ENCODE measurements around the gene CCDC182.

CCDC182 gene

GRCh38 chr17:57726838-57727237 is 18.3 kb downstream of the CCDC182 start:
- DNase-seq (ENCODE audit: low spot score): no peak

DNA sequence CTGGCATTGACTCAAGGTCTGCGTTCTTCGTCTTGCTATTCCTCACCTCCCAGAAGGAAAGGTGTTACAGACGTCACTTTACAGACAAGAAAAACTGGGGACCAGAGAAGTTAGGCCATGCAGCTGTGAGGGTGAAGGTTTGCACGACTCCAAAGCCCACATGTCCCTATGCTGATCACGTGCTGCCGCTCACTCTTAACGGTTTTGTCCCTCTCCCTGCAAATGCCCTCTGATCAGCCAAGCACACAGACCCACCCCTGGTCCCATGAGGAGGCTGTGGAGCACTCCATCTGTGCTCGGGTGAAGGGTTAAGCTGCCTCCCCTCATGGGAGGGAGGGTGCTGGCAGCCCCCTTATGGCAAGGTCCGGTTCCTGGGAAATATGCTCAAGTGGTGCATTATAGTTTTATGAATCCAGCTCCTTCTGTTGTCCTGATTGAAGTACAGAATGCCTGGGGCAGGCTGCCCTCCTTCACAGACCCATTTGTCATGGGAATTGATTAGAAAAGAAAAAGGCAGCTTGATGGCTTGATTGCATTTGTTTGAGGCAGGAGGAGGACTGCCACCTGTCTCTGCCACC is 18.8 kb downstream of the CCDC182 start:
- DNase-seq (ENCODE audit: low spot score): no peak

DNA sequence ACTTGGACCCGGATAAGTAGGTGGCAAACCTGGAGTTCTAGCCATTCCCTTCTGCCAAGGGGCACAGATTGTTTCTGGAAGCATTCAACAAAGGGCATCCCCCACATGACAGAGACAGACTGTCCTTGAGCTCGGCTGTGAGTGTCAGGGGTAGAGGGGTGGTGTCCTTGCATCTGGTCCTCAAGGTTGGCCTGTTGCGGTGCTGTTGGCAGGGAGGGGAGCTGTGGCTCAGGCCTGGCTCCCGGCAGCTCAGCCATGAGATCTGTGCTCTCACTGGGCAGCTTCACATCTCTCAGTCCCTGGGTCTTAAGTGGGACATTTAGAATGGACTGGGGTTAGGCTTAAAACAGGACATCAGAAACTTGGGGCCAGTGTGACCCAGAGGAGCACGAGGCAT is 20.4 kb downstream of the CCDC182 start:
- DNase-seq (ENCODE audit: low spot score): no peak

DNA sequence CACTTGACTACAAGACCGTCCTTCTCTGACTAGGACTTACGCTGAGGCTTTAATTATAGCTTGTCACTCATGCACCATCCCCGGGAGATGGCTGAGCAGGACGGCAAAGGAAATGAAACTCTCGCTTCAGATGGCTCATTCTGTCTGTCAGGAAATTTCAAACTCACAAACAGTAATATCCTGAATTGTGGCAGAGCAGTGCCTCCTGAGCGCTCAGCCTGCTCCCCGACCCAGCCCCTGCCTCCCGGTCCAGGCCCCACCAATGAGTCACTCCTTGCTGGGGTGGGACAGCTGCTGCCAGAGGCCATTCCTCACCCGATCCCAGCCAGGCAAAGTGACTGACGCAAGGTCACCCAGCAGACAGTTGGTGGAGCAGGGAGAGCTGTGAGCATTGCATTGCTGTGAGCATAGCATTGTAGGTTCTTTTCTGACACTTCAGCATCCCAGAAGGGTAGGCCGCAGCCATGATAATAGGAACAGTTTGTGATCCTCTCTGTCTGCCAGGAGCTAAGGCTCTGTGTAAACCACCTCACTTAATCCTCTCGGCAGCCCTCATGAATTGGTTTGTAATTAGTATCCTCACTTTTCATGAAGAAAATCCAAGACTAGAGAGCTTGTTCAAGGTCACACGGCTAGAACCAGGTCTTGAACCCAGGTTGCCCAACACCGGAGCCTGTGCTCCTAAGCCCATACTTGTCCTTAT is 20.9 kb downstream of the CCDC182 start:
- DNase-seq (ENCODE audit: low spot score): no peak

DNA sequence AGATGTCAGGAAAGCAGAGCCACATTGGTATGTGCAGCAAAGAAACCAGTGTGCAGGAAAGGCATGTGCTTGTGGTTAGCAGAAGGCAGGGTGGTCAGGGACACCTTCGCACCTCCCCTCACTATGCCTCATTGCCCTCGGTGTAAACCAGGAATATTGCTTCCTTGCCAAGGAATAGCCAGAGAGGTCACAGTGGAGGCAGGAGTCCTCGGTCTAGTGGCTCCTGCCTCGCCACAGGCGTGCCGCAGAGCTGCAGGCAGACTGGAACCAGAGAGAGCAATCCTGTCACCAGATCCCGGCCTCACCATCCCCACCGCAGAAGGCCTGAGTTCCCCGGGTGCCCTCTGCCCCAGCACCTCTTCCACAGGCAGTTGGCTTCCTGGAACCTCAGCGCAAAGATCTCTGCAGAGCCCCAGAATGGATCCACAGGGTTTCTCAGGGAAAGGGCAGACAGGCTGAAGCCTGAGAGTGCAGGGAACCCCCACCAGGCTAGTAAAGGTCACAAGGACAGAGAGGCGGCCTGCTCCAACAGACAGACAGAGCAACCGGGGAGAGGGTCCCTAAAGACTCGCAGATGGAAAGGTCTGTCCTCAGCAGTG is 21.6 kb downstream of the CCDC182 start:
- DNase-seq (ENCODE audit: low spot score): no peak

GRCh38 chr17:57722704-57723043 is 22.4 kb downstream of the CCDC182 start:
- no peak for DNase-seq (ENCODE audit: low spot score)

DNA sequence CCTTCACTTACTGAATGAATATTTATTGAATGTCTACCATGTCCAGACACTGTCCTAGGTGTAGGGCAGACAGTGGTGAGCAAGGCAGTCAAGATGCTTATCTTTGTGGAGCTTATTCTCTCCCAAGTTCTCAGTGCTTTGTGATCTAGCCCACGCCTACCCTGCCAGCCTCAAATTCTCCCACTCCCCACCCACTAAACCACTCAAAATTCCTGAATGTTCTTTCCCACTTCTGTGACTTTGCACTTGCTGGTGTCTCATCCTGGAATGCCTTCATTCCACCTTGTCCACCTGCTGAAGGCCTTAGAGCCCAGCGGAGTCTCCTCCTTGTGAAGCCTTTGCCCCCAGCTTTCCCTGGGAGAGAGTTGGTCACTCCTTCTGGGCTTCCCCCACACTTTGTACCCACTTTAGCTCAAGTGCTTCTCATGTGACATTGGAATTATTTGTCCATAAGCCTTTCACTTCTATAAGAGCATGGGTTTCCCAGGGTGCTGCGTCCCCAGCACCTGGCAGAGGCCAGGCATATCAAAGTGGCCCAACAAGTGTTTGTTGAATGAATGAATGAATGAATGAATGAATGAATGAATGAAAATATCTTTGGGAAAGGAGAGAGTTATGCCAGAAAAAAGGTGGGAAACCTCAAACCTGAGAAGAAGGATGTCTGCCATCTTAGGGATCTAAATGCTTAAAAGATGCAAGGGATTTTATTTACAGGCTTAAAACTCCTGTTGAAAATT is 23.0 kb downstream of the CCDC182 start:
- DNase-seq (ENCODE audit: low spot score): no peak

DNA sequence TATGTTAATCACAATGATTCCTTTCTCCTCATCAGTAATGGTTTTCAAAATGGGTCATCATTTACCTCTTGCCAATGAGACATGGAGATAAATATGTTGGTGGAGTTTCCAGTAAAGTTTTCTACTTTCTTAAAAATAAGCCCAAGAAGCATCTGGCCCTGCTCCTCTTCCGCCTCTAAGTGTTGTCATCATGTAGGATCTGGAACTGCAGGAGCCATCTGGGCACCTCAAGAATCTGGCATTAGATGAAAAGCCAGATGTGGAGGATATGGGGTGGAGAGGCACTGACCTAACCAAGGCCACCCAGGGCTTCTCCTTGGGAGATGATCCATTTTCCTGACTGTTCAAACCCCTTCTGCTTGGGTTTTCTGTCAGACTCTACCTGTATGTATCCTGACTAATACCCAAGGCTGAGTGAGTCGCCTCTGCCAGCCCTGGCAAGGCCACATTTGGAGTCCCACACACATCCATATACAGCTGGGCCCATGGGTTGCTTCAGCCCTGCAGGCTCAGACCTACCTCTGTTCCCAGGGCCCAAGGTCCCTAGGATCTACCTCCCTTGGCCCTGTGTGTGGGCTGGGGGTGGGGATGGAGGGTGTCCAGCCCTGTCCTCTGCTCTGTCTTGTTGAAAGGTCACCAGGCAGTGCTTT is 24.6 kb downstream of the CCDC182 start:
- DNase-seq (ENCODE audit: low spot score): no peak

DNA sequence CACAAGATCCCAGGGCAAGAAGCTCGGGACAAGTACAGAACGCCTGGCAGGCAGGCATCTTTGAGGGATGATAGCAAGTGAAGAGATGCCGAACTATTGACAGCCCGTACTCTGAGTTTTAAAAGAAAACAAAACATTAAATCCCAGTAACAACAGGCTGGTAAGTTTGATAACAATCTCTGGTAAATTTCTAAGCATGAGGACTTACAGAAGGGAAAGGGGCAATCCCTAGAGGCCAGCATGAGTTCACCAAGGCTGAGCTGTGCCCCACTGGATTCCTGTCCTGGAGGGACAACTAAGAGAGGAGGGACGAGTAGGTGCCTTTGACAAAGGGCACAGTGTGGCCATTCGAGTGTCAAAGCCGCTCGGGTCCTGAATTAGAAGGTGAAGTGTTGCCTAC is 26.2 kb downstream of the CCDC182 start:
- DNase-seq (ENCODE audit: low spot score): no peak

- DNase-seq (ENCODE audit: low spot score): no peak
Observed at GRCh38 chr17:57715981-57716380, 29.1 kb downstream of the CCDC182 start.

- no peak for DNase-seq (ENCODE audit: low spot score)
Observed at GRCh38 chr17:57714665-57715180, 30.4 kb downstream of the CCDC182 start.

DNA sequence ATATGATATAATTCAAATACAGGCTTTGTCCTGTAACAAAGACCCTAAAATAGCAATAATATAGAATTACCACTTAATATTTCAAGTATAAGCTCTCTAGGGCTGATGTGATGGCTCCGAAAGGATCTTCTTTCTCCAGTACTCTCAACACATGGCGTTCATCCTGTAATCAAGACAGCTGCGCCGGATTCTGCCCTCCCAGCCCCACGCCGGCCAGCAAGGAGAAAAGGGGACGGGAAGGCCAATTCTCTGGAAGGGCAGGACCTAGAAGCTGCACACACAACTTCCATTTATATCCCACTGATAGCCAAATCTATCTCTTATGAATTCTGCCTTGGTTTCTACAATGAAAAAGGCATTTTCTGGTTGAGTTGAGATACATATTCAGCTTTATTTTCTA is 32.0 kb downstream of the CCDC182 start:
- no peak for DNase-seq (ENCODE audit: low spot score)

- no peak for DNase-seq (ENCODE audit: low spot score)
Observed at GRCh38 chr17:57708410-57708809, 36.7 kb downstream of the CCDC182 start.

DNA sequence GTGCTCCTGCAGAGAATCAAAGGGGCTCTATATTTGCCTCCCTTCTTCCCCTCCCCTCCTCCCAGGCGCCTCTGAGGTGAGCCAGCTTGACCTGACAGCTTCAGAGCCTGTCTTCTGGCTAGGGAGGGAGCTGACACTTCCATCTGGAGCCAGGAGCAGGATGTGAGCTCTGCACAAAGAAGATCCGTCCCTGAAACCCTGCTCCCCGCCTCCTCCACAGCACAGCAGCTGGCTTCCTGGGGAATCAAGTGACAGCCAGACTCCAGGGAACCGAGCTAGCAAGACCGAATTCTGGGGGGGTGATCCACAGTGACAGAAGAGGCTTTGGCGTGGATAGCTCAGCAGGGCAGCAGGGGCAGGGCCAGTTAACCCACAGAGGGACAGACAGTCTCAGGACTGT is 37.2 kb downstream of the CCDC182 start:
- peak; percentile 7 for DNase-seq (ENCODE audit: low spot score)

DNA sequence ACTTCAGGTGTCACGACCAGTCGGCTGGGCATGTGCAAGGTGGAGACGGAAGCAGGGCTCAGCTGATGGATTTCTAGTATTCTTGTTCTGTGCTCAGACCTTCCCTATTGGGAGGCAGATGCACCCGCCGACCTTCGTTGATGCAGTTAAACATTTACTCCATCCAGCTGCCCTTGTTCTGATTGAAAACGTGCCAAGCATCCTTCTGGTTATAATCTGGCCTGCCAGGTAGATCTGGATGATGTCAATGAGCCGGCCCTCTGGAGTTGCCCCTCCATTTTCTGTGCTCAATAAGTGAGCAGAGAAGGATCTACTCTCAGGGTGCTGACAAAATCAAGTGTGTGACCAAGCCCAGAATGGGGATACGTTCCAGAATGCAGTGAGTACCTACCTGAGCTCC is 38.3 kb downstream of the CCDC182 start:
- no peak for DNase-seq (ENCODE audit: low spot score)

DNA sequence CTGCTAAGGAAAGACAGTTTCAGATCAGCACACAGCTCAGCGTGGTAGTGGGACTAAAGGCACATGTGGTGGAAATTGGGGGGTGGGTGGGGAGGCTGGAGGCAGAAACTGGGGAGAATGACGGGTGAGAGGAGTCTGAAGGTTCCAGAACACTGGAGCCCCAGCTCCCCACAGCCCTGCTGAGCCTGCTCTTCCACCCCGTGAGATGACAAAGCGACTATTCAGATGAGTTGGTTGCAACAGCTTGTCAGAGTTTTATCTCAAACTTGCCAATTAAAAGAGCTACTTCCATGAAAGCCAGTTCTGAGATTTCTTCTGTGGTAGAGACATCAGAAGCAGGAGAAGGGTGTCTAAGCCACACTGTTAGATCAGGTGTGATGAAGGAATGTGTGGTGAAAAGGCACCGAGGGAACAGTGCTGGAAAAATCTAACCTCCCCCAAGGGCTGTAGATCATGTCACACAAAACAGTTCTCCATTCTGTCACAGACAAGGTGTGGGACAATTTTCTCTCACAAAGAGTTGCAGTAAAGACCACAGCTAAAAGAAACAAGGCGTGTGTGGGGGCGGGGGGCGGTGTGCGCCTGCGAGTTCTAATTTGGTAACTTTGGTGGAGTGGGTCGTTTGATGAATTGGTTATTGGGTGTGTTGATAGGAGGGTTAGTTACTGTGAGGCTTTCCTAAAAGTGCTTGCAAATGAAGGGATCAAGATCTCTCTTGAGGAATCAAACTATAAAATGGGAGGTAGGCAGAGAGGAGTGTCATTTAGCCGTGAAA is 39.0 kb downstream of the CCDC182 start:
- DNase-seq (ENCODE audit: low spot score): no peak

DNA sequence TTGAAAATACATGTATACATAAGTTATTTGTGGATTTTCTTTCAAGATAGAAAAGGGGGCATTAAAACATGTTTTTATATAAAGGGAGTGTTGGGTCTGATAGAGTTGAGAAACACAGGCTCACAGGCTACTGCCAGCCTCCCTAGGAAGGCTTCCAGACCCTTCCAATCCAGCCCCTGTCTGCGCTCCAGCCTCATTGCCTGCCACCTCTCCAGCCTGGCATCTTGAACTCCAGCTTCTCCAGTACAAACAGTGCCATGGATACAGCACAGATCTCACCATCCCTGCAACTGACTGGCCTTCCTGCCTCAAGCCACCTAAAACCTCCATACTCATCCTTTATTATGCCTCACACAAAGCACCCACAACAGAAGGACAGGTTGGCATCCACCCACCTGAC is 40.7 kb downstream of the CCDC182 start:
- DNase-seq (ENCODE audit: low spot score): no peak

GRCh38 chr17:57703273-57703672 is 41.8 kb downstream of the CCDC182 start:
- no peak for DNase-seq (ENCODE audit: low spot score)

DNA sequence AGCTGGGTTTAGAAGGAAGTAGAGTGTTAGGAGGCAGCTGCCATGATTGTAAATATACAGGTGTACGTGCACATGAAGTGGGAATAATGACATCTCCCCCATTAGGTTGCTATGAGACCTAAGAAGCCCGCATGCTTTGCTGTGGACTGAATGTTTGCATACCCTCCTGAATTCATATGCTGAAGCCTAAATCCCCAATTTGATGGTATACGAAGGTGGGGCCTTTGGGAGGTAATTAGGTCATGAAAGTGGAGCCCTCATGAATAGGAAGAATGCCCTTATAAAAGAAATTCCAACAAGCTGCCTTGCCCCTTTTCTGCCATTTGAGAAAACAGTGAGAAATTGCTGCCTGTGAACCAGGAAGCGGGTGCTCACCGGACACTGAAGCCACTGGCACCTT is 44.0 kb downstream of the CCDC182 start:
- DNase-seq (ENCODE audit: low spot score): no peak

DNA sequence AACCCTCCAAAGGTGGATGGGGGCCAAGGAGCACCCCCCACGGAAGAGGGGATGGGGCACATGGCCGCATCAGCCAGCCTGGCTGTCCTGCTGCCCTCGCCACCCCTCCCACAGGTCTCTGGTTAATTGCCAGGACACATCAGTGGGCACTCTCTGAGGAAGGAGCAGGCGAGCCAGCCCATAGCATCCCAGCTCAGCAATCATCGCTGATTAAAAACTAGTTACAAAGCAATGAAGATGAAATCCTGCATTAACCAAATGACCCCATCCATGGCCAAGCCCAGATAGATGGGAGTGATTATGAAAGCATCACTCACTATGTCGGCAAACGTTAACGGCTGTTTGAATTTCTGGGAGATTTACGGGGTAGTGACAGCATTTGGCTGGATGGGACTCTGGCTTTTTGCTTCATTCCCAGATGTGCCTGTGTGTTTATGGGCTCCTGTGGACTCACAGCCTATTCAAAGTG is 45.3 kb downstream of the CCDC182 start:
- DNase-seq (ENCODE audit: low spot score): no peak

DNA sequence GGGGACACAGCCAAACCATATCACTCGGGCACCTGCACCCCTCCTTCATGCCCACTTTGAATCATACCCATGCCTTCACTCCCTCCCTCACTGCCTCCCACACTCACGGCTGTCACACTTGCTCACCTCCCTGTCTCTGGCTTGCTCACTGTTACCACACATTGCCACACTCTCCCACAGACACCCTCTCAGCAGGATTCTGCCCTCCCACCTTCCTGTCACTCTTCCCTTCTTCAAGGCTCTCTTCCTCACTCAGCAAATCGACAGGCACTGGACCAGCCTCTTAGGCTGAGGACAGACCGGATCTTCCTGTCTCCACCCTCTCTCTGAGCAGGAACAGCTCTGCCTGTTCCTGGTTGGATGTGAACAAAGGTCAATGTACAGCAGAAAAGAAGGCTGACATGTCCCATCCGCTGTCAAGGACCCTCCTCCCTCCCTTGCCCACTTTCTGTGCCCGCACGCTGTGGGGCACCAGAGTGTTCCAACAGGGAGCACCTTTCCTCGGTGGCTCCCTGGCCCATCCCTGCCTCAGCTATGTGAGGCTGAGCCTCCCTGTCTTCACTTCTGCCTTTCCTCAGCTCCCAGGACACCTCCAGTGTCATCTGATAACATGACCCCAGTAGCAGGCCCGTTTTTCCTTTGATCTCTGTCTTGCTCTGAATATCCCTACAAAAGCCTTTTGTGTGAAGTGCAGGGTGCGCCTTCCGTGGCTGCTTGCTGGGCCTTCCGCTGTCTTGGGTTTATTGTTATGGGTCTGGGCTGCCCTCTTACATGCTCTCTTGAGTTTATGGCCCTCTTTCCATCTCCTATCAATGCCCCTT is 47.0 kb downstream of the CCDC182 start:
- DNase-seq (ENCODE audit: low spot score): no peak

Measured in cerebellar cortex (tissue), 1 donor.